WTC11 (cell line): Measurements from ENCODE around the gene AZU1. TPM values are rescaled to one million over a fixed set of nuclear protein-coding genes. Genes with fewer than 3 reads are reported as not detected.

Experiments used
- ATAC-seq: fragments of 200-7000 bp; cut with Tn5 transposase; 2 replicates; pipeline ENCODE4 v1.10.0; 2021; ENCODE audit warnings: mild to moderate bottlenecking, moderate library complexity
- CTCF ChIA-PET: fragments of 300-600 bp; sonication (Branson Sonifier 250); formaldehyde crosslinking; loops from one replicate; lab custom pipeline; 2021; ENCODE audit warnings: antibody characterized with exemption; lab: Charles Lee
- POLR2A ChIA-PET: fragments of 350-600 bp; sonication (Branson Sonifier 250); formaldehyde crosslinking; loops from one replicate; lab custom pipeline; 2021; ENCODE audit warnings: antibody characterized with exemption; lab: Charles Lee
- DNase-seq: peaks from one replicate; pipeline ENCODE4 v3.0.0; 2021; ENCODE audit warnings: low spot score
- H3K27ac Mint-ChIP-seq: 2 replicates; pipeline ENCODE4 v1.8.0; 2021; ENCODE audit warnings: mixed read lengths
- H3K27me3 Mint-ChIP-seq: 2 replicates; pipeline ENCODE4 v1.8.0; 2021; ENCODE audit warnings: low read depth, mild to moderate bottlenecking, moderate library complexity, mixed read lengths
- H3K36me3 Mint-ChIP-seq: 2 replicates; pipeline ENCODE4 v1.8.0; 2021; ENCODE audit warnings: mixed read lengths
- H3K4me1 Mint-ChIP-seq: 2 replicates; pipeline ENCODE4 v1.8.0; 2022; ENCODE audit warnings: mixed read lengths
- H3K4me3 Mint-ChIP-seq: 2 replicates; pipeline ENCODE4 v1.8.0; 2021; ENCODE audit warnings: mild to moderate bottlenecking, moderate library complexity, mixed read lengths
- H3K9me3 Mint-ChIP-seq: 2 replicates; pipeline ENCODE4 v1.8.0; 2021; ENCODE audit warnings: mixed read lengths
- MYBL2 ChIP-seq: sonication (generic); formaldehyde crosslinking; IDR thresholded peaks from 2 replicates; pipeline ENCODE4 v1.8.1; 2023; ENCODE audit warnings: mild to moderate bottlenecking, moderate library complexity, missing genetic modification reagents
- PRRX2 ChIP-seq: fragments of 250-450 bp; sonication (Bioruptor Pico); IDR thresholded peaks from 2 replicates; pipeline ENCODE4 v1.8.0; 2021; ENCODE audit warnings: mild to moderate bottlenecking
- SMAD4 ChIP-seq: sonication (generic); formaldehyde crosslinking; IDR thresholded peaks from 2 replicates; pipeline ENCODE4 v1.8.0; 2022; ENCODE audit warnings: mild to moderate bottlenecking, missing genetic modification reagents
- SOX15 ChIP-seq: fragments of 250-450 bp; sonication (Bioruptor Pico); IDR thresholded peaks from 2 replicates; pipeline ENCODE4 v1.9.0; 2021; ENCODE audit warnings: mild to moderate bottlenecking
- TEAD1 ChIP-seq: sonication (generic); formaldehyde crosslinking; IDR thresholded peaks from 2 replicates; pipeline ENCODE4 v1.8.0; 2022; ENCODE audit warnings: mild to moderate bottlenecking, missing genetic modification reagents
- ZBTB21 ChIP-seq: sonication (generic); formaldehyde crosslinking; IDR thresholded peaks from 2 replicates; pipeline ENCODE4 v1.8.1; 2023; ENCODE audit warnings: mild to moderate bottlenecking, missing genetic modification reagents, borderline replicate concordance
- ZNF416 ChIP-seq: fragments of 250-450 bp; sonication (Bioruptor Pico); IDR thresholded peaks from 2 replicates; pipeline ENCODE4 v1.9.0; 2021; ENCODE audit warnings: mild to moderate bottlenecking, inconsistent platforms
- ZNF671 ChIP-seq: fragments of 250-450 bp; sonication (Bioruptor Pico); IDR thresholded peaks from 2 replicates; pipeline ENCODE4 v1.8.0; 2021; ENCODE audit warnings: mild to moderate bottlenecking
- total RNA-seq: library from RNA; stranded (reverse); gene quantifications from 3 replicates; pipeline ENCODE4 v1.2.3, GENCODE V29; 2021
- TF ChIP-seq, protein P1 (sequence below): sonication (generic); formaldehyde crosslinking; IDR thresholded peaks from 2 replicates; pipeline ENCODE4 v1.8.0; 2023; ENCODE audit warnings: missing genetic modification reagents, mild to moderate bottlenecking, borderline replicate concordance
- TF ChIP-seq, protein P2 (sequence below): sonication (generic); formaldehyde crosslinking; conservative IDR thresholded peaks from 2 replicates; pipeline ENCODE4 v1.8.1; 2023; ENCODE audit warnings: mild to moderate bottlenecking, low read depth, missing genetic modification reagents, moderate library complexity
- TF ChIP-seq, protein P3 (sequence below): sonication (generic); formaldehyde crosslinking; IDR thresholded peaks from 2 replicates; pipeline ENCODE4 v1.8.0; 2022; ENCODE audit warnings: mild to moderate bottlenecking, missing genetic modification reagents
- TF ChIP-seq, protein P4 (sequence below): fragments of 250-450 bp; sonication (Bioruptor Pico); IDR thresholded peaks from 2 replicates; pipeline ENCODE4 v1.8.0; 2021; ENCODE audit warnings: mild to moderate bottlenecking
- TF ChIP-seq, protein P5 (sequence below): fragments of 250-450 bp; sonication (Bioruptor Pico); IDR thresholded peaks from 2 replicates; pipeline ENCODE4 v1.9.0; 2021; ENCODE audit warnings: mild to moderate bottlenecking
- TF ChIP-seq, protein P6 (sequence below): fragments of 250-450 bp; sonication (Bioruptor Pico); IDR thresholded peaks from 2 replicates; pipeline ENCODE4 v1.9.0; 2021; ENCODE audit warnings: moderate library complexity, mild to moderate bottlenecking, inconsistent platforms, borderline replicate concordance
- TF ChIP-seq, protein P7 (sequence below): sonication (generic); formaldehyde crosslinking; IDR thresholded peaks from 2 replicates; pipeline ENCODE4 v1.8.1; 2022; ENCODE audit warnings: mild to moderate bottlenecking, moderate library complexity, missing genetic modification reagents

Gene AZU1
- total RNA-seq, 1 experiment from 2014 or later = 1.2 TPM

DNA sequence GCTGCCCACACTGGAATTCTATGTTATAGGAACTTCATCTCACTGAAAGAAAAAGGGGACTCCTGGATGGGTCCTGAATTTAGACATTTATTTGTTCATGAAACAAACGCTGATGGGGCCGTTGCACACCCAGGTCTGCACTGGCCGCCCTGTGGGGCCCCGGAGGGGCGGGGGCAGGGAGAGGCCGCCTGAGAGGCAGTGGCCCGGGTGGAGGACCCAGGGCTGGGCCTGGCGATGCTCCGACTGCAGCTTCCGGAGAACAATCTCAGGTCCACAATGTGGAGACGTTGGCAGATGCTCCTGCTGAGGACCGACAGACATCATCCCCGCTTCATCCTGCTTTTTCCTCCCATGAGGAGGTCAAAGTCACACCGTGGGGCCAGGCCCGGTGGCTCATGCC, 46.7 kb upstream of the AZU1 start (continued):
- TF ChIP-seq, protein P1, sequence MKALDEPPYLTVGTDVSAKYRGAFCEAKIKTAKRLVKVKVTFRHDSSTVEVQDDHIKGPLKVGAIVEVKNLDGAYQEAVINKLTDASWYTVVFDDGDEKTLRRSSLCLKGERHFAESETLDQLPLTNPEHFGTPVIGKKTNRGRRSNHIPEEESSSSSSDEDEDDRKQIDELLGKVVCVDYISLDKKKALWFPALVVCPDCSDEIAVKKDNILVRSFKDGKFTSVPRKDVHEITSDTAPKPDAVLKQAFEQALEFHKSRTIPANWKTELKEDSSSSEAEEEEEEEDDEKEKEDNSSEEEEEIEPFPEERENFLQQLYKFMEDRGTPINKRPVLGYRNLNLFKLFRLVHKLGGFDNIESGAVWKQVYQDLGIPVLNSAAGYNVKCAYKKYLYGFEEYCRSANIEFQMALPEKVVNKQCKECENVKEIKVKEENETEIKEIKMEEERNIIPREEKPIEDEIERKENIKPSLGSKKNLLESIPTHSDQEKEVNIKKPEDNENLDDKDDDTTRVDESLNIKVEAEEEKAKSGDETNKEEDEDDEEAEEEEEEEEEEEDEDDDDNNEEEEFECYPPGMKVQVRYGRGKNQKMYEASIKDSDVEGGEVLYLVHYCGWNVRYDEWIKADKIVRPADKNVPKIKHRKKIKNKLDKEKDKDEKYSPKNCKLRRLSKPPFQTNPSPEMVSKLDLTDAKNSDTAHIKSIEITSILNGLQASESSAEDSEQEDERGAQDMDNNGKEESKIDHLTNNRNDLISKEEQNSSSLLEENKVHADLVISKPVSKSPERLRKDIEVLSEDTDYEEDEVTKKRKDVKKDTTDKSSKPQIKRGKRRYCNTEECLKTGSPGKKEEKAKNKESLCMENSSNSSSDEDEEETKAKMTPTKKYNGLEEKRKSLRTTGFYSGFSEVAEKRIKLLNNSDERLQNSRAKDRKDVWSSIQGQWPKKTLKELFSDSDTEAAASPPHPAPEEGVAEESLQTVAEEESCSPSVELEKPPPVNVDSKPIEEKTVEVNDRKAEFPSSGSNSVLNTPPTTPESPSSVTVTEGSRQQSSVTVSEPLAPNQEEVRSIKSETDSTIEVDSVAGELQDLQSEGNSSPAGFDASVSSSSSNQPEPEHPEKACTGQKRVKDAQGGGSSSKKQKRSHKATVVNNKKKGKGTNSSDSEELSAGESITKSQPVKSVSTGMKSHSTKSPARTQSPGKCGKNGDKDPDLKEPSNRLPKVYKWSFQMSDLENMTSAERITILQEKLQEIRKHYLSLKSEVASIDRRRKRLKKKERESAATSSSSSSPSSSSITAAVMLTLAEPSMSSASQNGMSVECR (CRISPR knock-in tag) = no peak
- TF ChIP-seq SMAD4 (no peak), PRRX2 (CRISPR knock-in tag) (no peak), ZNF671 (CRISPR knock-in tag) (no peak), ZBTB21 (CRISPR knock-in tag) (no peak)
- TF ChIP-seq, protein P2, sequence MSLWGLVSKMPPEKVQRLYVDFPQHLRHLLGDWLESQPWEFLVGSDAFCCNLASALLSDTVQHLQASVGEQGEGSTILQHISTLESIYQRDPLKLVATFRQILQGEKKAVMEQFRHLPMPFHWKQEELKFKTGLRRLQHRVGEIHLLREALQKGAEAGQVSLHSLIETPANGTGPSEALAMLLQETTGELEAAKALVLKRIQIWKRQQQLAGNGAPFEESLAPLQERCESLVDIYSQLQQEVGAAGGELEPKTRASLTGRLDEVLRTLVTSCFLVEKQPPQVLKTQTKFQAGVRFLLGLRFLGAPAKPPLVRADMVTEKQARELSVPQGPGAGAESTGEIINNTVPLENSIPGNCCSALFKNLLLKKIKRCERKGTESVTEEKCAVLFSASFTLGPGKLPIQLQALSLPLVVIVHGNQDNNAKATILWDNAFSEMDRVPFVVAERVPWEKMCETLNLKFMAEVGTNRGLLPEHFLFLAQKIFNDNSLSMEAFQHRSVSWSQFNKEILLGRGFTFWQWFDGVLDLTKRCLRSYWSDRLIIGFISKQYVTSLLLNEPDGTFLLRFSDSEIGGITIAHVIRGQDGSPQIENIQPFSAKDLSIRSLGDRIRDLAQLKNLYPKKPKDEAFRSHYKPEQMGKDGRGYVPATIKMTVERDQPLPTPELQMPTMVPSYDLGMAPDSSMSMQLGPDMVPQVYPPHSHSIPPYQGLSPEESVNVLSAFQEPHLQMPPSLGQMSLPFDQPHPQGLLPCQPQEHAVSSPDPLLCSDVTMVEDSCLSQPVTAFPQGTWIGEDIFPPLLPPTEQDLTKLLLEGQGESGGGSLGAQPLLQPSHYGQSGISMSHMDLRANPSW (CRISPR knock-in tag) = no peak
- TF ChIP-seq, protein P3, sequence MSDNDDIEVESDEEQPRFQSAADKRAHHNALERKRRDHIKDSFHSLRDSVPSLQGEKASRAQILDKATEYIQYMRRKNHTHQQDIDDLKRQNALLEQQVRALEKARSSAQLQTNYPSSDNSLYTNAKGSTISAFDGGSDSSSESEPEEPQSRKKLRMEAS = no peak
- TF ChIP-seq, all 79 proteins: peak for 0

DNA sequence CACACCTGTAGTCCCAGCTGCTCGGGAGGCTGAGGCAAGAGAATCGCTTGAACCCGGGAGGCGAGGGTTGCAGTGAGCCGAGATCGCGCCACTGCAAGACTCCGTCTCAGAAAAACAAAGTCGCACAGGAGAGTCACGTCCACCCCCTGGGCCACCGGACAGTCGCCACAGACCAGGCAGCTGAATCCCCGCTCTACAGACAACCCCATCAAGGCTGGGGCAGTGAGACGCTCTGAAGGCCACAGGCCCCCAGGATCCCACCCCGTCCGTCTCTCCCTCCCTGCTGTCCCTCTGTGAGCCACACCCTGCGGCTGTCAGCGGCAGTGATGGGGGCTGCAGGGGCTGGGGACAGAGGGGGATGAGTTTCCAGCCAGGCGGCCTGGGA, 45.8 kb upstream of the AZU1 start:
- TF ChIP-seq MYBL2 (CRISPR knock-in tag) = no peak
- TF ChIP-seq, protein P4, sequence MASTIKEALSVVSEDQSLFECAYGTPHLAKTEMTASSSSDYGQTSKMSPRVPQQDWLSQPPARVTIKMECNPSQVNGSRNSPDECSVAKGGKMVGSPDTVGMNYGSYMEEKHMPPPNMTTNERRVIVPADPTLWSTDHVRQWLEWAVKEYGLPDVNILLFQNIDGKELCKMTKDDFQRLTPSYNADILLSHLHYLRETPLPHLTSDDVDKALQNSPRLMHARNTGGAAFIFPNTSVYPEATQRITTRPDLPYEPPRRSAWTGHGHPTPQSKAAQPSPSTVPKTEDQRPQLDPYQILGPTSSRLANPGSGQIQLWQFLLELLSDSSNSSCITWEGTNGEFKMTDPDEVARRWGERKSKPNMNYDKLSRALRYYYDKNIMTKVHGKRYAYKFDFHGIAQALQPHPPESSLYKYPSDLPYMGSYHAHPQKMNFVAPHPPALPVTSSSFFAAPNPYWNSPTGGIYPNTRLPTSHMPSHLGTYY (CRISPR knock-in tag) = no peak
- TF ChIP-seq SOX15 (CRISPR knock-in tag) = no peak
- no peak for TF ChIP-seq SMAD4
- TF ChIP-seq, protein P5, sequence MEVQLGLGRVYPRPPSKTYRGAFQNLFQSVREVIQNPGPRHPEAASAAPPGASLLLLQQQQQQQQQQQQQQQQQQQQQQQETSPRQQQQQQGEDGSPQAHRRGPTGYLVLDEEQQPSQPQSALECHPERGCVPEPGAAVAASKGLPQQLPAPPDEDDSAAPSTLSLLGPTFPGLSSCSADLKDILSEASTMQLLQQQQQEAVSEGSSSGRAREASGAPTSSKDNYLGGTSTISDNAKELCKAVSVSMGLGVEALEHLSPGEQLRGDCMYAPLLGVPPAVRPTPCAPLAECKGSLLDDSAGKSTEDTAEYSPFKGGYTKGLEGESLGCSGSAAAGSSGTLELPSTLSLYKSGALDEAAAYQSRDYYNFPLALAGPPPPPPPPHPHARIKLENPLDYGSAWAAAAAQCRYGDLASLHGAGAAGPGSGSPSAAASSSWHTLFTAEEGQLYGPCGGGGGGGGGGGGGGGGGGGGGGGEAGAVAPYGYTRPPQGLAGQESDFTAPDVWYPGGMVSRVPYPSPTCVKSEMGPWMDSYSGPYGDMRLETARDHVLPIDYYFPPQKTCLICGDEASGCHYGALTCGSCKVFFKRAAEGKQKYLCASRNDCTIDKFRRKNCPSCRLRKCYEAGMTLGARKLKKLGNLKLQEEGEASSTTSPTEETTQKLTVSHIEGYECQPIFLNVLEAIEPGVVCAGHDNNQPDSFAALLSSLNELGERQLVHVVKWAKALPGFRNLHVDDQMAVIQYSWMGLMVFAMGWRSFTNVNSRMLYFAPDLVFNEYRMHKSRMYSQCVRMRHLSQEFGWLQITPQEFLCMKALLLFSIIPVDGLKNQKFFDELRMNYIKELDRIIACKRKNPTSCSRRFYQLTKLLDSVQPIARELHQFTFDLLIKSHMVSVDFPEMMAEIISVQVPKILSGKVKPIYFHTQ (CRISPR knock-in tag) = no peak
- TF ChIP-seq, protein P6, sequence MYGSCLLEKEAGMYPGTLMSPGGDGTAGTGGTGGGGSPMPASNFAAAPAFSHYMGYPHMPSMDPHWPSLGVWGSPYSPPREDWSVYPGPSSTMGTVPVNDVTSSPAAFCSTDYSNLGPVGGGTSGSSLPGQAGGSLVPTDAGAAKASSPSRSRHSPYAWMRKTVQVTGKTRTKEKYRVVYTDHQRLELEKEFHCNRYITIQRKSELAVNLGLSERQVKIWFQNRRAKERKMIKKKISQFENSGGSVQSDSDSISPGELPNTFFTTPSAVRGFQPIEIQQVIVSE (CRISPR knock-in tag) = no peak
- TF ChIP-seq ZNF416 (CRISPR knock-in tag) = no peak
- TF ChIP-seq ZNF671 (CRISPR knock-in tag) = no peak
- TF ChIP-seq, protein P7, sequence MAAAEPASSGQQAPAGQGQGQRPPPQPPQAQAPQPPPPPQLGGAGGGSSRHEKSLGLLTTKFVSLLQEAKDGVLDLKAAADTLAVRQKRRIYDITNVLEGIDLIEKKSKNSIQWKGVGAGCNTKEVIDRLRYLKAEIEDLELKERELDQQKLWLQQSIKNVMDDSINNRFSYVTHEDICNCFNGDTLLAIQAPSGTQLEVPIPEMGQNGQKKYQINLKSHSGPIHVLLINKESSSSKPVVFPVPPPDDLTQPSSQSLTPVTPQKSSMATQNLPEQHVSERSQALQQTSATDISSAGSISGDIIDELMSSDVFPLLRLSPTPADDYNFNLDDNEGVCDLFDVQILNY (CRISPR knock-in tag) = no peak
- TF ChIP-seq TEAD1 (CRISPR knock-in tag) = no peak
- Mint-ChIP-seq H3K4me3 (peak overlapping the region; percentile 55; the same call in 1 of the 2 replicates), H3K9me3 (no peaks in the 10 kb centered on the region), H3K36me3 (no peaks in the 10 kb centered on the region), H3K27me3 (no peaks in the 10 kb centered on the region), H3K4me1 (peaks cover 24% of the 10 kb centered on the region), H3K27ac (peak overlapping the region; percentile 96; the same call in 1 of the 2 replicates)
- DNase-seq (no peak), ATAC-seq (no peak; the same call in 1 of the 2 replicates)
- ChIA-PET POLR2A (interaction anchor here (1.4 kb wide), 1 partner anchor 17 kb away, joined by 4 read pairs; no protein-coding TSS in a partner anchor), CTCF (interaction anchor here (0.6 to 1.8 kb wide), 3 partner anchors 9 to 75 kb away, joined by 3 to 9 read pairs (median 6); no protein-coding TSS in a partner anchor)
